HL-60/S4 (cell line): ENCODE measurements around the gene ZFYVE19.

ENCODE experiments used
- in situ Hi-C: fragments of 300-500 bp; cut with MboI; formaldehyde crosslinking; loops from 2 replicates; pipeline ENCODE4 v1.14.3; 2022; ENCODE audit warnings: low sequenced_read_pairs

The ZFYVE19 gene

DNA sequence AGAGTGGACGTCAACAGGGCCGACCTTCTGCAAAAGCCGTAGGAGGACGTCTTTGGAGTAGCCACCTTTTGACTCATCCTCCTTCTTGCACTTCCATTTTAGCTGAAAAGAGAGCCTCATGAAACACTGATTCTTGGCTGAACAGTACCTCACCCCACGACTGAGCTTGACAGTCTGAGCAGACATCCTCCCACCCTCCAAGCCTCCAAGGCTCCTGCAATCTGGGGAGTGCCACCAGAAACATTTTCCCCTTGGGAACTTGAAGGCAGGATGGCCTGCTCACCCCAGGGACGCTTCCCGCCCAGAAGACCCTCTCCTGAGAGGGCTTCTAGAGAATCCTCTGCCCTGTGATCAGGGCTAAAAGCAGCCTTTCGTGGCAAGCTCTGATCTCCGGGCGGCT lies 31.9 kb upstream of the ZFYVE19 start:
- in situ Hi-C loops, result no loop called here

DNA sequence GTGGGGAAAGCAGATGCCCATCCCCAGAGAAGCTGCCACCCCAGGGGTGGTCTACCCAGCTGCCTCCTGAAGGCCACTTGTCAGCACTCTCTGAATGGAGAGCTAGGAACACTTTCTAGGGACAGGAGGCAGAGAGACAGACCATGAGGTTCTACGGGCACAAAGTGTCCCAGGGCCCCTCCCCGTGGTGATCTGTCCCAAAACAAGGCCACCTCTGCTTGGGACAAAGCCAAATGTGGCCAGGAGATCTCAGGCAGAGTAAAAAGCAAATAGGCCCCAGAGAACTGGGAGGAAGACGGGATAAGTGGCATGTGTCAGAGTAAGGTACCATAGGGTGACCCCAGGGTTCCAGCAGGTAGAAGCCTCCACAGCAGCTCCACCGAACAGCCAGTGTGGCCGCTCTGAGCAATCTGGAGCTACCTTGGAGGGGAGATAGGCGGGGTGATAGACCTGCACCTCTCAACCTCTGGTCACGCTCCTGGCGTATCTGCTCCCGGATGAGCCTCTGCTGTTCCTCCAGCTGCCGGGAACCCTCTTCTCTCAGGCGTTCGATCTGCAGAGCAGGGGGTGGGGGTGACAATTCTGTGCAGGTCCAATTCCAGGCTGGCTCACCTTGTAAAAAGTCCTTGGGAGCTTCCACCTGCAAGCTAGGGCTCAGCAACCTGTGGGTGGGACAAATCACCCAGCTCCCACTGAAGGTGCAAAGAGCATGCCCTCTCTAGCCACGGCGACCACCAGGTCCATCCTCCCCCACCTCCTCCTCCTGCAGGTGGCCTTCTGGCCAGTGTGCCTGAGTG lies 31.0 kb upstream of the ZFYVE19 start:
- in situ Hi-C loops, result no loop called here

DNA sequence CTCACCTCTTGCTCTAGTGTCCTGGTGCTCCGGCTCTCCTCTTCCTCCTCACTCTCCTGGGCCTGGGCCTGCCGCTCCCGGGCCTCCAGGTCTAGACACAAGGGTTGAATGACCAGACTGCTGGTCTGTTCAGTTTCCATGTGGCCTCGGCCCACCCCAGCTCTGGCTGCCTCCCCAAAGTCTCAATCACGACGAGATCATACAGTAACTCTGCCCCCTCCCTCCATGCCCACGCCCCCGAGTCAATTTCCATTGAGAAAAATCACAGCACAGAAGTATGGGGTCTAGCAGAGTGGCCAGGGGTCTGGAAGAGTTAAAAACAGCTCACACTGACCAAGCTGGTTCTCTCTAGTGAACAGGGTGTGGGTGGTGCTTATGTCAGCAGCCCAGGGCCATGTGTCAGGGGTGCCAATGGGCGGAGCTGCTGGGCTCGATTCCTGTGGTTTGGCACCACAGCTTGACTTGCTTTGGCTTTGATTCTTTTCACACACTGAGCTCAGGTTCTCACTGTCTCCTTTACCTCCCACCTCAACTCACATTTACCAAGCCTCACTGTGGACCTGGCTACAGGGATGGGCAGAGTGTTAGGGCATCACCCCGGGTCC lies 30.2 kb upstream of the ZFYVE19 start:
- in situ Hi-C loops, result no loop called here

DNA sequence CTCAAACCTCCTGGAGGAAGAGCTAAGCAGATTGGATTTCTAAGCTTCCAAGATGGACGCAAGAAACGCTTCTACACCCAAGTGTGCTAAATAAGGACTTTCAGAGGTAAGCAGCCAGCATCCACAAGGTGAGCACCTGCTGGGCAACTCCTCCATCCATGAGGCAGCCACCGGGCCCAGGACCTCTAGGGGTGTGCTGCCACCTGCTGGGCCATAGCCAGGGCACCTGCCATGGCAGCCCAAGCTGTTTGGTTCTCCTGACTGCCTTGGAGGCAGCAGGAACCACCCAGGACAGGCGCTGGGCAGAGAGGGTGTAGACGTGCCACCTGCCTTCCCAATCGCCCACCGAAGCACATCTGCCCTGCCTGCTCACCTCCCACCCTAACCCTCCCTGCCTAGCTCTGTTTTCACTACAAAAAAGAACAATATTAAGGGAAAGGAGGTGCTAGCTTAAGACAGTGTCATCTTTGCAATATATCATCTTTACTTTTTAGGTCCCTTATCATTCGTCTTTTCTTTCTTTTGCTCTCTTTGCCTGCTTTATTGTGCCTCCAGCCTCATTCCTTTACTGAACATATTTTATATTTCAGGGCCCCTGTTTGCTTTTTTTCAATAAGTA lies 24.2 kb upstream of the ZFYVE19 start:
- in situ Hi-C loops, result no loop called here

DNA sequence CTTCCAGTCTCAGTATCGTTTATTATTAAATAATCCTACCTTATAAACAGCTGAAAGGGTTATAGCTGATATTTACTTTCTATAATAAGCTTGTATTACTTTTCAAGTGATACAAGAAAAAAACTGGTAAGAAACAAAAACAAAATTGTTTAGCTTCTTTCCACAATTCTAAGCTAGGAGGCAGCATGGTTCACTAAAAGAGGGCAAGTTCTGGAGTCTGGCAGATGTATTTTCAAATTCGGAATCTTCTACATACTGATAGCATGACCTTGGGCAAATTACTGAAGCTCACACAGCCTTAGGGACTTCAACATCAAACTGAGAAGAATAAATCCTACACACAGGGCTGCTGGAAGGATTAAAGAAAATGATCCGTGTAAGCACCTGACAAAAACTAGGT lies 21.7 kb upstream of the ZFYVE19 start:
- in situ Hi-C loops, result no loop called here

DNA sequence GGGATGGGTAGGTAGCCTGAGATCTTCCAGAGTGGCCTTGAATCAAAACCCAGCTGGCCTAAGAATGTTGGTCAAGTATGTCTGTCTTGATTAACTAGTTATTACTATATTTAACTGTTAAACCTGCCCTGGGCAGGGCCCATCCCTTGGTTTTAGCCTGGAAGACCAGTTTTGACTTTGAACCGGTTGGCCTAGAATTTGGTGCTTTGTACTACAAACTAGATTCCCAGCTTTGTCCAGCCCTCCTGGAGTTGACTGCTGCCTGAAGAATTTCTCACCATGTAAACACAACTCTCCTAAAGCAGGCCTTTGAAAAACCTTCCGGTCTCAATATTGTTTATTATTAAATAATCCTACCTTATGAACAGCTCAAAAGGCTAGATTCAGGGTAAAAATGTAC lies 21.1 kb upstream of the ZFYVE19 start:
- in situ Hi-C loops, result no loop called here

DNA sequence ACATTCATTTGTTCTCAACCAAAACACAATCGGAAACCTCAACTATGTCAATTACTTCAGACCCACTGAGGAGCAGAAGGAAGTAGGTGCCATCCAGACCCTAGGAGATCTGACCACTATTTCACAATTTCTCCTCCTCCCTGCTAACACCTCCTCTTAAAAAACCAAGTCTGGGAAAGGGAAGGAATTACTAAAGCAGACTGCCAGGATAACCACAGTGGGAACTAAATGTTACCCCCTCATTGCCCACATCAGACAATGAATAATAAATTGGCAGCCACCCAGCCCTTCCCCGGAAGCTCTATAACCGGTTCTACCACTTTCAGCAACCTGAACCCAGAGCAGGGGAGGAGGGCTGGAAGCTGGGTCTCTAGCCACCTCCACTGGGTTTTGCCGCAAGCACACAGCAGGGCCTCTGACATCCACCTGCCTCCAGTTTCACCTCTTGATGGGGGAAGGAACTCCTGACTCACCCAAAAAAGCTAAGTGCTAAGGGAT lies 19.5 kb upstream of the ZFYVE19 start:
- in situ Hi-C loops, result no loop called here

DNA sequence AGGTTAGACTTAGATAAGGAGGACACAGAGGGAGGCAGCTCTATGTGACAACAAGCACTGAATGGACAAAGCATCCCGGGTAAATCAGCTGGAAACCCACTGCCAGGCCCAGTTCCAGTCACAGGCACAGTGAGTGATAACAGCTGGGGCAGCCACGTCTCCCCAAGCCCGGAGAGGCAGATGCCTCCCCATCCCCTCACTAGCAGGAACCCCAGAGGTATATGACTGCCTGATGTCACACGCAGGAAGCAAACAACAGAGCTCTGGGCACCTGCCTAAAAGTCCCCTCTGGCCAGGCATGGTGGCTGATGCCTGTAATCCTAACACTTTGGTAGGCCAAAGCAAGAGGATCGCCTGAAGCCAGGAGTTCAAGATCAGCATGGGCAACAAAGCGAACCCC lies 18.9 kb upstream of the ZFYVE19 start:
- in situ Hi-C loops, result no loop called here

DNA sequence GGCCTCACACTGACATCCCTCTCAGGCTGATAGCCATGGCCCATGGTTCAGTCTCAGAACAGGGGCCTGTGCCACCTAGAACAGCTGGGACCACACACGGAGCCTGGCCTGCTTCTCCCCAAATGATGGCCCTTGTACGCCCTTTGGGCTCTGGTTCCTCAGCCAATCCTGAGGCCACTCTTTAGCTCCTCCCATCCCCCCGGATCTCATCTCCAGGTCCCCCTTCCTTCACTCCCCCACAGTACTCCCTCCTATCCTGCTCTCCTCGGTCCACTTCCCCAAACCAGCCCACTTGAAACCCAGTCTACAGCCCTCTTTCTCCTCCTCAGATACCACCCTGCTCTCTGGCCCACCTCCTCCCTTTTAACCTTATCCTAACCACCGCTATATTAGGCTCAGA lies 17.8 kb upstream of the ZFYVE19 start:
- in situ Hi-C loops, result no loop called here

DNA sequence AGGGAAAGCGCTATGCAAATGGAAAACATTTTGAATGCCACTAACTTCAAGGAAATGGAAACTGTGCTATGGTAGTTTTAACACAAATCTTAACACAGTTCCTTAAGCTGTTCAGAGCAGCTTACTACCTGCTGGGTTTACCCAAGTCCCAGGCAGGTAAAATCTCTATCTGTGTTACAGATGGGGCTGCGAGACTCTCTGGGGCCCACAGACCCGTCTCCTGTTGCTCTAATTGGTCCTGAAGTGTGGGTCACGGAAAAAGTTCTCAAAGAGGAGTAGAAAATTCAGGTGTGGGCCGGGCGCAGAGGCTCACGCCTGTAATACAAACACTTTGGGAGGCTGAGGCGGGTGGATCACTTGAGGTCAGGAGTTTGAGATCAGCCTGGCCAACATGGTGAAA lies 16.9 kb upstream of the ZFYVE19 start:
- in situ Hi-C loops, result no loop called here

DNA sequence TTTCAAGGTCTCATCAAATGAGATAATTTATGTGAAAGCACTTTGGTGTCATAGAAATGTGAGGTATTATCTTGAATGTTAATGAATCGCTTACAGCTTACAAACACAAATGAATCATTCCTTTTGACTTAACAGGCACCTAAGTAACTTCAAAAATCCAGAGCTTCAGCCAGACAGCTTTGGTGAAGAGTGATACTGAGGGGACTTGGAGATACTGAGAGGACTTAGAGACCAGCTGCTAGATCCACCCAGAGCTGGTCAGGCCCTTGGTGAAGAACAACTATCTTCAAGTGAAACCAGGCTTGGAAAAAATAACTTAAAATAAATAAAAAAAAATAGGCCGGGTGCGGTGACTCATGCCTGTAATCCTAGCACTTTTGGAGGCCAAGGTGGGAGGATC lies 16.2 kb upstream of the ZFYVE19 start:
- in situ Hi-C loops, result no loop called here

DNA sequence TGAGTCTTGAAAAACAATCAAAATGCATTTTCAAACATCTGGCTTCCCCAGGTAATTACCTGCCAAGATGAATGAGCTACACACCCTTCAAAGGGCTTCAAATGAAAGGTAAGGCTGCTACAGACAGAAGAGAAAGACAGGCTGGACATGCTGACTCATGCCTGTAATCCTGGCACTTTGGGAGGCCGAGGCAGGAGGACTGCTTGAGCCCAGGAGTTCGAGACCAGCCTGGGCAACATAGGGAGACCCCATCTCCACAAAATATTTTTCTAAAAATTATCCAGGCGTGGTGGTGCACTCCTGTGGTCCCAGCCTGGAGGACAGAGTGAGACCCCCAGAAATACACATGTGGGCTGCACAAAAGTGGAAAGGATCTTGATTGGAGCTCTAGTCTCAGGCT lies 14.5 kb upstream of the ZFYVE19 start:
- in situ Hi-C loops, result no loop called here

DNA sequence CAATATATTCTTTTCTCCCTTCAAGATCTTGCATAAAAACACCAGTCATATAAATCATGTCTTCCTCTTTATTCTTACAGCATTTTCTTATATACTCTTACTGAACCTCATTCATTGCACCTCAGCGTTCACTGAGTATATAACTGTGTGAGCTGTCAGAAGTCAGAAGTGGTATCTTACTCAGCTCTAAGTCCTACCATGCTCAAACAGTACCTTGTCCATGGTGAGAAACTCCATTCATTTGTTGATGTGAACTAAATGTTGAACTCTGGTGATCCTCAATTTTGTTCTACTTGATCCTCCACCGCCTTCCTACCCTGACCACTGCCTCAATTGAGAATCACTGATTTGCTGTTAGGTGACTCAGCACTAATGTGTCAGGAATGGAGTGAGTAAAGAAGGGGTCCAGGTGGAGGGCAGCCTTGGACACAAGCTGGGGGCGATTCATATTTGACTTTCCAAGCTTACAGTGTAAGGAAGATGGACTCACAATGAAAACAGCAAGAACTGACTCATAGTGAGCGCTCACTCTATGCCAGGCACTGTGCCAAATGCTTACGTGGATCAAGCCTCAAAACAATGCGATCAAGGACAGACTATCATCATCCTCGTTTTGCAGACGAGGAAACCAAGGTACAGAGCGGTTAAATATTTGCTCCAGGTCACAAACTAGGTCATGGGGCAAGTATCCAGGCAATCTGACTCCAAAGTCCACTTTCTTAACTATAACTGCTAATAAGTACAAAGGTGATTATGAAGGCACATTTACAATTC lies 13.5 kb upstream of the ZFYVE19 start:
- in situ Hi-C loops, result no loop called here

DNA sequence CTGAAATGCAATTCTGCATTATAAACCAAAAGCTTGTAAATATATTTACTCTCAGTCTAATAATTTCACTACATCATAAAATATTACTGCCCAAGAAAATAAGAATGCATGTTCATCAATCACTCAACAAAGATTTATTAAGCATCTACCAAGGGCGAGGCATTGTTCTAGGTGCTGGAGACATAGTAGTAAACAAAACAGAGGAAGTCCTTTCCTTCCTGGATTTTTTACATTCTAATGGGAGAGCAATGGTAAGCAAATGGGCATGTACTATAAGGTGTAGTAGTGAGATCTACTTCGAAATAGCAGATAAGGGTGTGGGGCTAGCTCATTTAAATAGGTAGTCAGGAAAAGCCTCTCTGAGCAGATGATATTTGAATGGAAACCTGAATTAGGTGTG lies 10.8 kb upstream of the ZFYVE19 start:
- in situ Hi-C loops, result no loop called here

DNA sequence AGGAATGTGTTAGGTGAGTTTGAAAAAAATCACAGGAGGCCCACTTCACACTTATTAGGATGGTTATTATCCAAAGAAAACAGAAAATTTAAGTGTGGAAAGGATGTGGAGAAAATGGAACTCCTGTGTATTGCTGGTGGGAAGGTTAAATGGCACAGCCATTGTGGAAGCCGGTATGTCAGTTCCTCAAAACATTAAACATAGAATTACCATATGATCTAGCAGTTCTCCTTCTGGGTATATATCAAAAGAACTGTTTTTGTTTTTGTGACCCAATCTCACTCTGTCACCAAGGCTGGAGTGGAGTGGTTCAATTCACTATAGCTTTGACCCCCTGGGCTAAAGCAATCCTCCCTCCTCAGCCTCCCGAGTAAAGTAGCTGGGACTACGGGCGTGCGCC lies 10.4 kb upstream of the ZFYVE19 start:
- in situ Hi-C loops, result no loop called here

DNA sequence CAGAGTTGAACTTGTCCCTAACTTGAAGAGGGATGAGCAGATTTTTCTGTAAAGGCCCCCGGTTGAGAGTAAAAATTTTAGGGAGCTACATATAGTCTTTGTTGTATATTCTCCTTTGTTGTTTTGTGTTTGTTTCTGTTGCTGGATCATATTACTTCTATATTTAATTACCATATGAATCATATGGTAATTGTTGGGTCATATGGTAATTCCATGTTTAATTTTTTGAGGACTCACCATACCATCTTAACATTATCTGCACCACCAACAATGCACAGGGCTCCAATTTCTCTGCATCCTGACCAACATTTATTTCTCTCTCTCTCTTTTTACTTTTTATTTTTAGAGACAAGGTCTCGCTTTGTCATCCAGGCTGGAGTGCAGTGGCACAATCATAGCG lies 7.4 kb upstream of the ZFYVE19 start:
- in situ Hi-C loops, result no loop called here

DNA sequence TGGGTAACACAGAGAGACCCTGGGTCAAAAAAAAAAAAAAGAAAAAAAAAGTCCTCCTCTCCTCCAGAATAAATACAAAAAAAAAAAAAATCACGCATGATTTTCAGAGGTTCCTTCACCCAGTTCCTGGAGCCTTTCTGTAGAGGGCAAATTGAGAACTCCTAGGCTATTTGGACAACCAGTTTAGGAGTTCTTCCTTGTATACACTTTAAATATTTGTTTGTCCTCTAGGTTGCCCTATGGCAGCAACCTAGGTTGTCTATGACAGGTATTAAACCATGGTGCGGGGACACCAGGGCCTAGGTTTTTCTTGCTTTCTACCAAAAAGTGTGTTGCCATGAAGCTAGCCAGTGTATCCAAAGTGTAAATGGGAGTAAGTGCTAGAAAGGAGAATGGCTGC lies 3.8 kb upstream of the ZFYVE19 start:
- in situ Hi-C loops, result no loop called here

DNA sequence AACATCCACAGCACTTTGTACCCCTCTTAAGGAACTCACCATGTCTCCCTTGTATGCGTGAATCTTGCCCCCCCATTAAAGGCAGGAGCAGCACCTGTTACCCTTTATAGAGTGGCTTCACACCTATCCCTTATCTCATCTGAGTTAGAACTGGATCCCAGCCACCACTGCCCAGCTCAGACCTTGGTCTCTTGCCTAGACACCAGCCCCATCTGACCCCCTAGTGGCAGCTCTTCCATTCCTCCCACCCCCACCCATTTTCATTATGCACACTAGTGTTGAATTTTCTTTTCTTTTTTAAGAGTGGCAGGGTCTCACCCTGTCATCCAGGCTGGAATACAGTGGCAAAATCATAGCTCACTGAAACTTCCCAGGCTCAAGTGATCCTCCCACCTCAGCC lies 3.2 kb upstream of the ZFYVE19 start:
- in situ Hi-C loops, result no loop called here

DNA sequence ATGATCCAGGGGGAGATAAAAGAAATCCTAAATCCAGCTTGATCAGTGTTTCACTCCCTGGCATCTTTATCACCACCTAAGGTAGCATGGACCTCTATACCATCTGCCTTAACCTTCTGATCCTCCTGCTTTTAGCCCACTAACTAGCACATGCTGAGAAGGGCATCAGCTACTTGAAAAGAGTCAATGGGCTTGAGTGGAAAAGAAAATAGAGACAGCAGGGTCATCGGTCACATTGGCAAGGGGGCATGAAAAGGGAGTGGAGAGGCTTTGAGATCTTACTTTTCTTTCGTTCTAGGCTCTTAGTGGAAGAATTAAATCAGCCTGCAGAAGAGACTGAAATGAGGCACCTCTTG lies 239 bp upstream of the ZFYVE19 start:
- in situ Hi-C loops, result no loop called here

DNA sequence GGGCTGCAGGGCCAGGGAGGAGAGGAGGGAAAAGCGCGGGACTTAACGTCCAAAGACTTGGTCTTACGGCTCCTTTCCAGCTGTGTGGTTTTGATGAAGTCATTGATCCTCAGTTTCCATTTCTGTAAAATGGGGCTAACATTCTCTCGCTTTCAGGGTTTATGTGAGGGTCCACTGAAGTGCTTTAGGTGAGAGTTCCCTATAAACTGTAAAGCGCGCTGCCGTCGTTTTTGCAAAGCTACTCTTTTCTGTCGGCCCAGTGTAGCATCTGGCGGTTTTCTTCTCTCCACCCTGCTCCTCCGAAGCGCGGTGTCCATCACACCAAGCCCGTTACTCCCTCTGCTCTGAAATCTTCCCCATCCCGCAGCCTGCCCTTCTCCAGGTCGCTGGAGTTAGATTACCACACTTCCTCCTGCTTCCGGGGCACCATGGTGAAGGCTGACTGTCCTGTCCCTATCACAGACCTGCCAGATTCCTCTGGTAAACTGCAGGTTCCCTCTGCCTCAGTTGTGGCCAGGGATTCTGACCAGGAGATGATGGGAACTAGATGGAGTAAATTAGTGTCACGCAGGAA lies 1.1 kb downstream of the ZFYVE19 start:
- in situ Hi-C loops, result no loop called here

DNA sequence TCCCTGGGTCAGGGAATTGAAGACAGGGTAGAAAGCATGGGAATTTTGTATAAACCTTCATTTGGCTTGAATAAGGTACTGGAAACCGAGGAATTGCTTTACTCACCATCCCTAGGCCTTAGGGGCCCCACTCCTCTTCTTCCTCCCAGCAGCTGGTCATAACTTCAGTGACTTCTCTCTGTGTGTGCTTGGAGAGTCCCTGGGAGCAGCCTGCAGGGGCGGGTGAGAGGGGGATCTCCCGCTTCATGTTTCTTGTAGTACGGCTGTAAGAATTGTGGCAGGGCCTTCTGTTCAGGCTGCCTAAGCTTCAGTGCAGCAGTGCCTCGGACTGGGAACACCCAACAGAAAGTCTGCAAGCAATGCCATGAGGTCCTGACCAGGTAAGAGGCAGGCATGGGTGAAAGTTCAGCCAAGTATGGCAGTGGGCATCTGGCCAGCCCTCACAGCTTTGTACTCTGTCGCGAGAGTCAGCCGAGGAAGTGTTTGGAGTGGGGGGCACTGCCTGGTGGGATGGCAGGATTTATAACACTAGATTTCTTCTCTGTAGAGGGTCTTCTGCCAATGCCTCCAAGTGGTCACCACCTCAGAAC lies 2.1 kb downstream of the ZFYVE19 start:
- in situ Hi-C loops, result no loop called here
